ENCODE measurements around the gene HSF5. TPM values are rescaled to one million over a fixed set of nuclear protein-coding genes. Genes with fewer than 3 reads are reported as not detected.
A peak's percentile ranks its signal among the peaks of the same experiment; 100 is the strongest.

The HSF5 gene
- total and polyA plus RNA-seq, 2 of the 13 experiments (the other 11 are each of a cell fraction or from before 2014, with no cell fraction given), result not detected

GRCh38 chr17:58517928-58518609 lies 29.9 kb upstream of the HSF5 start (continued):
- no peak for TF ChIP-seq FUBP1 (CRISPR knock-in tag; IDR thresholded peaks at IDR 0.05; ENCODE audit: borderline replicate concordance)
- TF ChIP-seq ZNF772 (CRISPR knock-in tag; IDR thresholded peaks at IDR 0.05), result no peak; the same call in 1 of the 2 replicates
- no peak for TF ChIP-seq ZNF260 (CRISPR knock-in tag; IDR thresholded peaks at IDR 0.05; ENCODE audit: borderline replicate concordance, low read depth)
- no peak for TF ChIP-seq ZNF431 (CRISPR knock-in tag; IDR thresholded peaks at IDR 0.05; ENCODE audit: borderline replicate concordance, low read depth)
- TF ChIP-seq ZNF549 (CRISPR knock-in tag; IDR thresholded peaks at IDR 0.05), result no peak
- TF ChIP-seq STAT5B (CRISPR knock-in tag; IDR thresholded peaks at IDR 0.05), result no peak
- peak; percentile 57; the same call in 1 of the 2 replicates for TF ChIP-seq RNF2 (conservative IDR thresholded peaks at IDR 0.05; ENCODE audit: low read depth)
- peak; percentile 66; the same call in 1 of the 3 replicates for TF ChIP-seq MXI1 (IDR thresholded peaks at IDR 0.05; ENCODE audit: borderline replicate concordance, low read depth, low read length)
- no peak for TF ChIP-seq TBX3 (IDR thresholded peaks at IDR 0.05; ENCODE audit: borderline replicate concordance)
- TF ChIP-seq UBTF (CRISPR knock-in tag; IDR thresholded peaks at IDR 0.05), result no peak
- no peak for TF ChIP-seq RFX1 (IDR thresholded peaks at IDR 0.05)
- TF ChIP-seq ZNF496 (CRISPR knock-in tag; IDR thresholded peaks at IDR 0.05; ENCODE audit: insufficient replicate concordance), result no peak
- TF ChIP-seq ZNF136 (CRISPR knock-in tag; IDR thresholded peaks at IDR 0.05; ENCODE audit: low read depth), result no peak; the same call in 1 of the 2 replicates
- TF ChIP-seq ADNP (CRISPR knock-in tag; IDR thresholded peaks at IDR 0.05), result no peak
- 0 out of 4 replicates have a peak, but pooled peaks of 1 of the 2 experiments have one; percentile 14 for TF ChIP-seq REST (IDR thresholded peaks at IDR 0.05; ENCODE audit: borderline replicate concordance in 1 of 2, low read depth in 1 of 2, low read length in 2 of 2)
- TF ChIP-seq ARHGAP35 (CRISPR knock-in tag; IDR thresholded peaks at IDR 0.05; ENCODE audit: borderline replicate concordance), result peak; percentile 62; the same call in 1 of the 2 replicates
- TF ChIP-seq RBFOX2 (IDR thresholded peaks at IDR 0.05; ENCODE audit: low read depth, low read length), result no peak
- peak; percentile 95 for TF ChIP-seq GATAD1 (CRISPR knock-in tag; IDR thresholded peaks at IDR 0.05)
- TF ChIP-seq ZNF274 (CRISPR knock-in tag; IDR thresholded peaks at IDR 0.05), result no peak
- TF ChIP-seq ZBTB8A (CRISPR knock-in tag; IDR thresholded peaks at IDR 0.05; ENCODE audit: borderline replicate concordance, low read depth), result no peak
- no peak for TF ChIP-seq MTA3 (CRISPR knock-in tag; IDR thresholded peaks at IDR 0.05)
- TF ChIP-seq ISX (CRISPR knock-in tag; conservative IDR thresholded peaks at IDR 0.05), result no peak
- TF ChIP-seq SETDB1 (CRISPR knock-in tag; IDR thresholded peaks at IDR 0.05; ENCODE audit: borderline replicate concordance), result no peak

Measured in HepG2 (cell line).